ENCODE measurements around the gene NRARP. TPM values are rescaled to one million over a fixed set of nuclear protein-coding genes. Genes with fewer than 3 reads are reported as not detected.

NRARP gene, protein sequence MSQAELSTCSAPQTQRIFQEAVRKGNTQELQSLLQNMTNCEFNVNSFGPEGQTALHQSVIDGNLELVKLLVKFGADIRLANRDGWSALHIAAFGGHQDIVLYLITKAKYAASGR
- 6.9 TPM in 2 replicates for total RNA-seq (2014; rRNA removed; shearing (Covaris generic))
- 6.4 and 8.9 TPM in 2 replicates for total RNA-seq (2022)
- percentile 39 among the genes with signal in this experiment for Bru-seq, nascent RNA
- BruChase-seq, experiment 1, labeled RNA remaining after a 6-hour chase = percentile 41 among the genes with signal in this experiment
- BruChase-seq, experiment 2, labeled RNA remaining after a 2-hour chase = percentile 56 among the genes with signal in this experiment
- long read RNA-seq, transcript NRARP-201 (1 exons, 1,770 nt) = major isoform, 13 of 13 reads
- long read RNA-seq, partial matches to known transcripts = 0 of 13 reads
- long read RNA-seq, other reads (novel, unspliced or antisense) = 0 of 13 reads

DNA sequence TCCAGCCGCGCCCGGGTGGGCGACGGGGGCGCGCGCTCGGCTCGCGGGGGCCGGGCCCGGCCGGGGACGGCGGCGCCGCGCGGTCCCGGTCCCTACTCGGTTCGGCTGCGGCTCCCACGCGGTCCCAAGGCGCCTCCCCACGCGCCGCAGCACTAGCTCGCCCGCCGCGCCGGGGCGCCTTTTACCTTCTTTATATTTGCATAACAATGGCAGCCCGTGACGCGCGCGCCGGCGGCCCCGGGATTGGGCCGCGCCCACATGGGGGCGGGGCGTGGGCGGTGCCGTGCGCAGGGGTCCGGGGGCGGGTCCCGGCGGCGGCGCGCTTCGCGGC, at the start of gene NRARP:
TSS of gene NRARP (minus strand) at position 154 of the 331 bp plus-strand sequence. CDS start 343 bp downstream, outside the sequence.
- intact Hi-C loops (cut with micrococcal nuclease; ENCODE audit: unreplicated experiment) = loop anchor here (5.0 kb wide), 1 partner anchor 145 kb away; no protein-coding TSS in a partner anchor
- DNase-seq (ENCODE audit: low spot score) = peak; percentile 91
- Histone ChIP-seq H3K4me2 (ENCODE audit: low read length) (peak within 1 kb of the TSS; percentile 60), H3K9me3 (ENCODE audit: low read length) (no peaks in the 10 kb centered on the region), H3K27ac (ENCODE audit: low read depth, low read length, poor library complexity, severe bottlenecking) (no peak within 1 kb of the TSS), H3K4me1 (ENCODE audit: insufficient read depth, low read length, poor library complexity, severe bottlenecking) (peaks cover 51% of the 10 kb centered on the region), H3K4me3 (ENCODE audit: low read depth, low read length, poor library complexity, severe bottlenecking) (peak within 1 kb of the TSS; percentile 60), H4K20me1 (ENCODE audit: insufficient read depth, low read length) (no peaks in the 10 kb centered on the region), H2AFZ (ENCODE audit: low read length) (peak within 1 kb of the TSS; percentile 52), H3K9me2 (ENCODE audit: insufficient read depth, low read length) (no peaks in the 10 kb centered on the region), H3K79me2 (ENCODE audit: insufficient read depth, low read depth, low read length) (no peaks in the 10 kb centered on the region), H3K36me3 (ENCODE audit: insufficient read depth, low read length) (no peaks in the 10 kb centered on the region)
- BruUV-seq (replicated peaks) = no TSS peak
- ChIA-PET CTCF (ENCODE audit: unreplicated experiment) (no interaction called here), POLR2A (interaction anchor here (1.1 kb wide), 1 partner anchor 120 kb away, joined by 3 read pairs; no protein-coding TSS in a partner anchor)
- TF ChIP-seq, protein P1, sequence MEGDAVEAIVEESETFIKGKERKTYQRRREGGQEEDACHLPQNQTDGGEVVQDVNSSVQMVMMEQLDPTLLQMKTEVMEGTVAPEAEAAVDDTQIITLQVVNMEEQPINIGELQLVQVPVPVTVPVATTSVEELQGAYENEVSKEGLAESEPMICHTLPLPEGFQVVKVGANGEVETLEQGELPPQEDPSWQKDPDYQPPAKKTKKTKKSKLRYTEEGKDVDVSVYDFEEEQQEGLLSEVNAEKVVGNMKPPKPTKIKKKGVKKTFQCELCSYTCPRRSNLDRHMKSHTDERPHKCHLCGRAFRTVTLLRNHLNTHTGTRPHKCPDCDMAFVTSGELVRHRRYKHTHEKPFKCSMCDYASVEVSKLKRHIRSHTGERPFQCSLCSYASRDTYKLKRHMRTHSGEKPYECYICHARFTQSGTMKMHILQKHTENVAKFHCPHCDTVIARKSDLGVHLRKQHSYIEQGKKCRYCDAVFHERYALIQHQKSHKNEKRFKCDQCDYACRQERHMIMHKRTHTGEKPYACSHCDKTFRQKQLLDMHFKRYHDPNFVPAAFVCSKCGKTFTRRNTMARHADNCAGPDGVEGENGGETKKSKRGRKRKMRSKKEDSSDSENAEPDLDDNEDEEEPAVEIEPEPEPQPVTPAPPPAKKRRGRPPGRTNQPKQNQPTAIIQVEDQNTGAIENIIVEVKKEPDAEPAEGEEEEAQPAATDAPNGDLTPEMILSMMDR (conservative IDR thresholded peaks at IDR 0.05; ENCODE audit: low read length) = no peak
- no peak for TF ChIP-seq EZH2phosphoT487 (IDR thresholded peaks at IDR 0.05; ENCODE audit: borderline replicate concordance, low read depth, low read length)

DNA sequence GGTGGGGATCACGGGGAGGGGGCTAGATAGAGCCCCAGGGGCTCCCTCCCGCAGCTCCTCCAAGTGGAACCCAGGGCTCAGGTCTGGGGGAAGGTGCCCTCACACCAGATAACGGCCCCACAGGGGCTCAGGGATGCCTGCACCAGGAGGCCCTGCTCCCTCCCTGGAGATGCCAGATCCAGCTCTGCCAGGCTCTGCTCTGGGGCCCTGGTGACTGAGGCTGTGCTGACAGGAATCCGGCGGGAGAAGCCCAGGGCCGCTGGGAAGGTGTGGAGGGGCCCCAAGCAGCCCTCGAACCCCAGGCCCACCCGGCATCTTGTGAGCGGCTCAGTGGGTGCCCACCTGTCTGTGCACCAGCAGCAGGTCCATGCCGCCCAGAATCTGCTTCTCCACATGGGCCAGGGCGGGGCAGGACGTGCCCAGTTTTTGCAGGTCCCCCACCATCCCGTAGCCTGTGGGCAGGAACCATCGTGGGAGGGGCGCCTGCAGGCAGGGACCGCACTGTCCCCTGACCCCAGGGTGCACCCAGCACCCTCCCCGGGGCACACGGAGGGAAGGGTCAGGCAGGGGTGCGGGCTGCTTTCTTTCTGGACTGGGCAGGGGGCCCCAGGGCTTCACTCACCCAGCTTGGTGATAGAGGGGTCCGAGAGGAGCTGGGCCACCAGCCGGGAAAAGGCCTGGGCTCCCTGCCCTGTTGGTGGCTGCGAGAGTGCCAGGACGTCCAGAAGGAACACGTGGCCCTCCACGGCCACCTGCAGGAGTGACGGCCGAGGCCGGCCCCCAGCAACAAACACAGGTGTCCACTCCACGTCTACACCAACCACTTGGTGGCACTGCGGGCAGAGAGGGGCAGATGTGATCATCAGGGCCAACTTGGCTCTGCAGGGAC, 48.9 kb upstream of the NRARP start:
- H4K20me1 ChIP-seq (ENCODE audit: insufficient read depth, low read length) = no peaks in the 10 kb centered on the region
- BruUV-seq (replicated peaks) = no TSS peak
- H3K4me2 ChIP-seq (ENCODE audit: low read length) = no peak overlapping the region
- H2AFZ ChIP-seq (ENCODE audit: low read length) = no peak overlapping the region
- H3K27ac ChIP-seq (ENCODE audit: low read depth, low read length, poor library complexity, severe bottlenecking) = no peak overlapping the region
- no peaks in the 10 kb centered on the region for H3K4me1 ChIP-seq (ENCODE audit: insufficient read depth, low read length, poor library complexity, severe bottlenecking)
- intact Hi-C loops (cut with micrococcal nuclease; ENCODE audit: unreplicated experiment) = no loop called here
- DNase-seq (ENCODE audit: low spot score) = no peak
- ChIA-PET CTCF (ENCODE audit: unreplicated experiment) (no interaction called here), POLR2A (interaction anchor here (0.6 kb wide), 1 partner anchor 714 kb away, joined by 4 read pairs; no protein-coding TSS in a partner anchor)
- H3K4me3 ChIP-seq (ENCODE audit: low read depth, low read length, poor library complexity, severe bottlenecking) = no peak overlapping the region
- peaks cover 8% of the 10 kb centered on the region for H3K9me3 ChIP-seq (ENCODE audit: low read length)
- TF ChIP-seq EZH2phosphoT487 (IDR thresholded peaks at IDR 0.05; ENCODE audit: borderline replicate concordance, low read depth, low read length) = no peak
- TF ChIP-seq, protein P1 (conservative IDR thresholded peaks at IDR 0.05; ENCODE audit: low read length) = no peak
- no peaks in the 10 kb centered on the region for H3K79me2 ChIP-seq (ENCODE audit: insufficient read depth, low read depth, low read length)
- no peaks in the 10 kb centered on the region for H3K36me3 ChIP-seq (ENCODE audit: insufficient read depth, low read length)
- H3K9me2 ChIP-seq (ENCODE audit: insufficient read depth, low read length) = no peaks in the 10 kb centered on the region
